SK-N-SH (cell line): ENCODE measurements around the gene SP9. TPM values are rescaled to one million over a fixed set of nuclear protein-coding genes. Genes with fewer than 3 reads are reported as not detected.

Experiments used
- CTCF ChIA-PET: fragments of 300-600, 350-600 bp; formaldehyde crosslinking; extraction: SDS; loops from one replicate; lab custom pipeline; 2021; lab: Yijun Ruan, JAX
- POLR2A ChIA-PET: fragments of 350-600 bp; sonication (Branson Sonifier 250); formaldehyde crosslinking; extraction: SDS; loops from one replicate; lab custom pipeline; 2020; ENCODE audit warnings: antibody characterized with exemption, inconsistent platforms; lab: Yijun Ruan, JAX
- DNase-seq: peaks from one replicate; pipeline ENCODE4 v3.0.0; 2012
- H2AFZ ChIP-seq: fragments of 200-600 bp; sonication (generic); 2 replicates; pipeline ENCODE4 v1.8.1; 2016; ENCODE audit warnings: antibody characterized with exemption, mild to moderate bottlenecking, low read depth
- H3F3A ChIP-seq: fragments of 200-600 bp; sonication (generic); replicated peaks from 2 replicates; pipeline ENCODE3; 2016; ENCODE audit warnings: antibody characterized with exemption, mild to moderate bottlenecking; ENCODE audit not compliant: insufficient read depth
- H3K27ac ChIP-seq, 2 experiments: fragments of 200-500 bp in 1 of 2; fragments of 200-600 bp in 1 of 2; sonication (Bioruptor generic) in 1 of 2; sonication (generic), shearing (Covaris generic) in 1 of 2; 2 replicates each; pipeline versions ENCODE4 v1.5.1 to v1.6.1; 2014 to 2016; ENCODE audit warnings: low read depth in 2 of 2, inconsistent platforms in 1 of 2, low read length in 1 of 2, mild to moderate bottlenecking in 1 of 2, mixed read lengths in 1 of 2
- H3K27me3 ChIP-seq: fragments of 200-600 bp; sonication (generic), shearing (Covaris generic); 2 replicates; pipeline ENCODE4 v1.6.1; 2016; ENCODE audit warnings: mixed run types; ENCODE audit not compliant: insufficient read depth
- H3K36me3 ChIP-seq, 2 experiments: fragments of 200-500 bp in 1 of 2; fragments of 200-600 bp in 1 of 2; sonication (Bioruptor generic) in 1 of 2; sonication (generic) in 1 of 2; replicated peaks in 1 of 2; 2 replicates each; pipeline versions ENCODE3 to v1.5.1; 2014 to 2016; ENCODE audit warnings: low read length in 1 of 2, mild to moderate bottlenecking in 1 of 2; ENCODE audit not compliant: insufficient read depth in 2 of 2, control insufficient read depth in 1 of 2
- H3K4me1 ChIP-seq, 2 experiments: fragments of 200-500 bp in 1 of 2; fragments of 200-600 bp in 1 of 2; sonication (Bioruptor generic) in 1 of 2; sonication (generic), shearing (Covaris generic) in 1 of 2; 2 replicates each; pipeline versions ENCODE4 v1.5.1 to v1.6.1; 2014 to 2016; ENCODE audit warnings: low read depth in 1 of 2, low read length in 1 of 2, mixed run types in 1 of 2; ENCODE audit not compliant: insufficient read depth in 2 of 2, control insufficient read depth in 1 of 2
- H3K4me2 ChIP-seq: fragments of 200-600 bp; sonication (generic), shearing (Covaris generic); 2 replicates; pipeline ENCODE4 v1.6.1; 2017; ENCODE audit warnings: mixed run types
- H3K4me3 ChIP-seq, 2 experiments: fragments of 200-500 bp in 1 of 2; fragments of 200-600 bp in 1 of 2; sonication (Bioruptor generic) in 1 of 2; sonication (generic), shearing (Covaris generic) in 1 of 2; 2 replicates each; pipeline versions ENCODE4 v1.5.1 to v1.8.1; 2014 to 2016; ENCODE audit warnings: low read depth in 2 of 2, inconsistent platforms in 1 of 2, low read length in 1 of 2, mild to moderate bottlenecking in 1 of 2, mixed read lengths in 1 of 2, moderate library complexity in 1 of 2
- H3K79me2 ChIP-seq: fragments of 200-600 bp; sonication (generic); 2 replicates; pipeline ENCODE4 v1.8.1; 2017; ENCODE audit warnings: mild to moderate bottlenecking; ENCODE audit not compliant: insufficient read depth
- H3K9ac ChIP-seq: fragments of 200-600 bp; sonication (generic); 2 replicates; pipeline ENCODE4 v1.6.1; 2017; ENCODE audit warnings: mixed run types
- H3K9me2 ChIP-seq: fragments of 200-600 bp; sonication (generic); 2 replicates; pipeline ENCODE4 v1.6.1; 2017; ENCODE audit warnings: mixed run types
- H3K9me3 ChIP-seq: fragments of 200-600 bp; sonication (generic); 2 replicates; pipeline ENCODE4 v1.6.1; 2017; ENCODE audit warnings: mixed run types, mild to moderate bottlenecking, moderate library complexity
- H4K20me1 ChIP-seq: fragments of 200-600 bp; sonication (generic); 2 replicates; pipeline ENCODE4 v1.6.1; 2017; ENCODE audit warnings: mild to moderate bottlenecking, mixed run types; ENCODE audit not compliant: insufficient read depth
- CHD2 ChIP-seq: fragments of 150-350 bp; IDR thresholded peaks from 2 replicates; pipeline ENCODE4 v1.6.1; 2018; ENCODE audit warnings: low read length; ENCODE audit not compliant: partially characterized antibody
- ELF1 ChIP-seq: IDR thresholded peaks from 2 replicates; pipeline ENCODE4 v1.4.0; 2012
- EP300 ChIP-seq, 2 experiments: IDR thresholded peaks; 2 replicates each; pipeline versions ENCODE4 v1.4.0 to v1.6.1; 2012; ENCODE audit warnings: borderline replicate concordance in 1 of 2, low read depth in 1 of 2, low read length in 1 of 2
- EZH2phosphoT487 ChIP-seq: fragments of 200-600 bp; sonication (generic); IDR thresholded peaks from 2 replicates; pipeline ENCODE4 v1.6.1; 2017; ENCODE audit warnings: low read depth, mixed run types, mild to moderate bottlenecking, antibody characterized with exemption, moderate library complexity, borderline replicate concordance
- GATA2 ChIP-seq: sonication (generic); formaldehyde crosslinking; IDR thresholded peaks from 2 replicates; pipeline ENCODE4 v1.5.0; 2020; ENCODE audit warnings: mild to moderate bottlenecking, missing genetic modification reagents
- IRF3 ChIP-seq: fragments of 150-350 bp; IDR thresholded peaks from 2 replicates; pipeline ENCODE4 v1.6.1; 2016; ENCODE audit warnings: mild to moderate bottlenecking, low read depth, low read length
- JUND ChIP-seq: IDR thresholded peaks from 2 replicates; pipeline ENCODE4 v1.4.0; 2012
- MXI1 ChIP-seq: IDR thresholded peaks from 2 replicates; pipeline ENCODE4 v1.6.1; 2012; ENCODE audit warnings: mild to moderate bottlenecking, low read depth, low read length, improper control_type of control experiment
- NFIC ChIP-seq: IDR thresholded peaks from 2 replicates; pipeline ENCODE4 v1.4.0; 2012; ENCODE audit warnings: borderline replicate concordance
- NRF1 ChIP-seq: IDR thresholded peaks from 2 replicates; pipeline ENCODE4 v1.6.1; 2012; ENCODE audit warnings: low read depth, mild to moderate bottlenecking, low read length
- RXRA ChIP-seq: IDR thresholded peaks from 2 replicates; pipeline ENCODE4 v1.4.0; 2012; ENCODE audit warnings: low read depth, mild to moderate bottlenecking, borderline replicate concordance
- TCF12 ChIP-seq: IDR thresholded peaks from 2 replicates; pipeline ENCODE4 v1.4.0; 2012
- TEAD4 ChIP-seq: IDR thresholded peaks from 2 replicates; pipeline ENCODE4 v1.4.0; 2012; ENCODE audit warnings: mild to moderate bottlenecking, borderline replicate concordance; ENCODE audit not compliant: insufficient read depth
- USF1 ChIP-seq: IDR thresholded peaks from 2 replicates; pipeline ENCODE4 v1.4.0; 2012; ENCODE audit warnings: low read depth, borderline replicate concordance
- whole genome bisulfite sequencing: methylation state at CpG from one replicate; pipeline ENCODE4 v1.1.6; 2017; ENCODE audit warnings: low lambda C conversion rate; 5-methylcytosine and 5-hydroxymethylcytosine counted together
- polyA plus RNA-seq, 3 experiments: library from polyadenylated mRNA; depleted of rRNA; stranded (reverse); fragments of >200 nt; gene quantifications; 2 replicates each; pipeline ENCODE4 v1.2.3, GENCODE V29; 2012
- TF ChIP-seq, protein P1 (sequence below): IDR thresholded peaks from 2 replicates; pipeline ENCODE4 v1.4.0; 2012; ENCODE audit warnings: low read depth, borderline replicate concordance
- TF ChIP-seq, protein P2 (sequence below): fragments of 150-350 bp; IDR thresholded peaks from 2 replicates; pipeline ENCODE4 v1.6.1; 2017; ENCODE audit warnings: antibody characterized with exemption, low read length, low read depth, borderline replicate concordance

The SP9 gene
- polyA plus RNA-seq, 1 of the 3 experiments (the other 2 are of a cell fraction): not detected

DNA sequence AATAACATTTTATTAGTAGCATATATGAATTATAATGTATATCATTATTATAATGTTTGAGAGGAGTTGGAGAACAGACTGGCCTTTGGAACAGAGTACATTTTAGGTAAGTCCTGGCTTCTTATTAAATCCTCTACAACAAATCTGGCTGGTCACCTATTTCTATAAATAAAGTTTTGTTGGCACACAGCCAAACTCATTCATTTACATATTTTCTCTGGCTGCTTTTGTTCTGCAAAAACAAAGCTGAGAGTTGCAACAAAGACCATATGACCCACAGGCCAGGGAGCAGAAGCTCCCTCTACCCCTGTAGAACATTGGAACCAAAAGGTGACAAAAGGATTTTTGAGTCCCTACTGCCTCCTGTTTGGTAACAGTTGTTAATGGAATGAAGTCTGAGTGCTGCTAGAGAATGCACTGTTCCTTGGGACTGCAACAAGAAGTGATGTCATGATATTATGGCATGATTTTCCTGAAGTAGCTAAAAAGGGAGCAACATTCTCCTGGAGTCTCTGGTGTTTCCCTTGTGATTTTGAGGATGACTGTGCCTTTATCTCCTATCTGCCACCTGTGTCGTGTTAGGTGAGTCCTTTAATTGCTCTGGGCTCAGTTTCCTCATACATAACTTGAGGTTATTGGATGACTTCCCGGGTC is 22.0 kb upstream of the SP9 start:
- no peaks in the 10 kb centered on the region for H3K9me2 ChIP-seq
- H3K27me3 ChIP-seq: peaks cover 22% of the 10 kb centered on the region; the same call in 1 of the 2 replicates
- WGBS: 55% methylated on average over 2 of the region's 2 CpGs
- no peaks in the 10 kb centered on the region for H4K20me1 ChIP-seq
- TF ChIP-seq IRF3 (no peak), NFIC (peak; percentile 23; the same call in 1 of the 2 replicates)
- no peaks in the 10 kb centered on the region for H3K36me3 ChIP-seq
- H3F3A ChIP-seq: no peaks in the 10 kb centered on the region
- CTCF ChIA-PET: no interaction called here
- no peak overlapping the region for H3K9ac ChIP-seq
- no peak overlapping the region for H3K4me3 ChIP-seq
- no peak overlapping the region for H3K27ac ChIP-seq
- H3K4me2 ChIP-seq: no peak overlapping the region
- POLR2A ChIA-PET: no interaction called here
- H3K4me1 ChIP-seq: no peaks in the 10 kb centered on the region
- no peaks in the 10 kb centered on the region for H3K9me3 ChIP-seq
- H3K79me2 ChIP-seq: no peaks in the 10 kb centered on the region
- no peak for DNase-seq
- no peak overlapping the region for H2AFZ ChIP-seq

DNA sequence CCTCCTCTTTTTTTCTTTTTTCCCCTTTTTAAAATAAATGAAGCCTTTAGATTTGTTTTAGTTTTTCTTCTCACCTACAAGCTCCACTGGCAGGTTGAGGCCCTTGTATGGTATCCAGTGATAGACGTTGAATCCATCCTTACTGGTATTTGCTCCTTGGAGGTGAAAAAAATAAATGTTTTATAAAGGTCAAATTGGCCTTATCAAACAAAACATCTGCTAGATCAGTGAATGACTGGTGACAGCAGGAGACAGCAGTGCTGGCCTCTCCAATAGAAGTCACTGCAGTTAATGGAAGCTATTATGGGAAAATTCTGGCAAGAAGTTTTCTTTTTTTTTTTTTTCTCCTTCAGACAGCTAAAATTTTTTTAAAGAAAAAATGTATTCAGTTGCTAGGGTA is 12.6 kb upstream of the SP9 start:
- H3K36me3 ChIP-seq: no peaks in the 10 kb centered on the region
- H3K9me2 ChIP-seq: no peaks in the 10 kb centered on the region
- H3K27ac ChIP-seq: no peak overlapping the region
- POLR2A ChIA-PET: no interaction called here
- no peak overlapping the region for H2AFZ ChIP-seq
- H4K20me1 ChIP-seq: no peaks in the 10 kb centered on the region
- H3K4me1 ChIP-seq: peaks cover 0 to 10% of the 10 kb centered on the region in 2 experiments; a peak in 3 of 4 replicates
- H3F3A ChIP-seq: no peaks in the 10 kb centered on the region
- H3K79me2 ChIP-seq: no peaks in the 10 kb centered on the region
- H3K4me3 ChIP-seq: no peak overlapping the region
- no peaks in the 10 kb centered on the region for H3K9me3 ChIP-seq
- no peak for DNase-seq
- H3K4me2 ChIP-seq: no peak overlapping the region
- TF ChIP-seq, protein P1, sequence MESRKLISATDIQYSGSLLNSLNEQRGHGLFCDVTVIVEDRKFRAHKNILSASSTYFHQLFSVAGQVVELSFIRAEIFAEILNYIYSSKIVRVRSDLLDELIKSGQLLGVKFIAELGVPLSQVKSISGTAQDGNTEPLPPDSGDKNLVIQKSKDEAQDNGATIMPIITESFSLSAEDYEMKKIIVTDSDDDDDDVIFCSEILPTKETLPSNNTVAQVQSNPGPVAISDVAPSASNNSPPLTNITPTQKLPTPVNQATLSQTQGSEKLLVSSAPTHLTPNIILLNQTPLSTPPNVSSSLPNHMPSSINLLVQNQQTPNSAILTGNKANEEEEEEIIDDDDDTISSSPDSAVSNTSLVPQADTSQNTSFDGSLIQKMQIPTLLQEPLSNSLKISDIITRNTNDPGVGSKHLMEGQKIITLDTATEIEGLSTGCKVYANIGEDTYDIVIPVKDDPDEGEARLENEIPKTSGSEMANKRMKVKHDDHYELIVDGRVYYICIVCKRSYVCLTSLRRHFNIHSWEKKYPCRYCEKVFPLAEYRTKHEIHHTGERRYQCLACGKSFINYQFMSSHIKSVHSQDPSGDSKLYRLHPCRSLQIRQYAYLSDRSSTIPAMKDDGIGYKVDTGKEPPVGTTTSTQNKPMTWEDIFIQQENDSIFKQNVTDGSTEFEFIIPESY: no peak
- no peak for TF ChIP-seq RXRA
- no peak for TF ChIP-seq USF1
- no peak for TF ChIP-seq MXI1
- TF ChIP-seq, protein P2, sequence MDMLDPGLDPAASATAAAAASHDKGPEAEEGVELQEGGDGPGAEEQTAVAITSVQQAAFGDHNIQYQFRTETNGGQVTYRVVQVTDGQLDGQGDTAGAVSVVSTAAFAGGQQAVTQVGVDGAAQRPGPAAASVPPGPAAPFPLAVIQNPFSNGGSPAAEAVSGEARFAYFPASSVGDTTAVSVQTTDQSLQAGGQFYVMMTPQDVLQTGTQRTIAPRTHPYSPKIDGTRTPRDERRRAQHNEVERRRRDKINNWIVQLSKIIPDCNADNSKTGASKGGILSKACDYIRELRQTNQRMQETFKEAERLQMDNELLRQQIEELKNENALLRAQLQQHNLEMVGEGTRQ: no peak
- no peak for TF ChIP-seq TCF12
- TF ChIP-seq EZH2phosphoT487: no peak
- no peak for TF ChIP-seq CHD2
- TF ChIP-seq IRF3: no peak
- TF ChIP-seq GATA2: no peak
- no peak for TF ChIP-seq ELF1
- TF ChIP-seq EP300 (IDR thresholded peaks at IDR 0.05; ENCODE audit: borderline replicate concordance in 1 of 2, low read depth in 1 of 2, low read length in 1 of 2): no peak
- TF ChIP-seq NRF1: no peak
- TF ChIP-seq TEAD4: no peak
- TF ChIP-seq JUND: no peak
- TF ChIP-seq NFIC: no peak
- 53% methylated on average over 1 of the region's 1 CpG for WGBS
- H3K9ac ChIP-seq: no peak overlapping the region
- CTCF ChIA-PET: interaction anchor here (2.1 kb wide), 1 partner anchor 919 kb away, joined by 5 read pairs; no protein-coding TSS in a partner anchor
- H3K27me3 ChIP-seq: peaks cover 32% of the 10 kb centered on the region
